Trophoblast cell (in vitro differentiated cells and primary cell): Measurements from ENCODE around the gene NVL.
A peak's percentile ranks its signal among the peaks of the same experiment; 100 is the strongest.

Experiments
- DNase-seq, 2 donors: peaks; one replicate each; pipeline ENCODE4 v3.0.0-alpha.2; 2016
- H2AFZ ChIP-seq: 2 replicates; pipeline ENCODE4 v1.6.1; 2013; ENCODE audit warnings: low read length, moderate library complexity, mild to moderate bottlenecking; ENCODE audit not compliant: insufficient read depth, poor library complexity
- H2AK5ac ChIP-seq: 2 replicates; pipeline ENCODE4 v1.6.1; 2013; ENCODE audit warnings: mild to moderate bottlenecking, low read length
- H2BK120ac ChIP-seq: 2 replicates; pipeline ENCODE4 v1.6.1; 2013; ENCODE audit warnings: low read length, mild to moderate bottlenecking, moderate library complexity; ENCODE audit not compliant: insufficient read depth, poor library complexity
- H2BK12ac ChIP-seq: 2 replicates; pipeline ENCODE4 v1.6.1; 2013; ENCODE audit warnings: mild to moderate bottlenecking, low read length, moderate library complexity
- H2BK5ac ChIP-seq: 2 replicates; pipeline ENCODE4 v1.6.1; 2013; ENCODE audit warnings: low read length, low read depth, moderate library complexity, mild to moderate bottlenecking; ENCODE audit not compliant: poor library complexity
- H3K14ac ChIP-seq: 2 replicates; pipeline ENCODE4 v1.6.1; 2013; ENCODE audit warnings: mild to moderate bottlenecking, low read length
- H3K18ac ChIP-seq: 2 replicates; pipeline ENCODE4 v1.6.1; 2013; ENCODE audit warnings: mild to moderate bottlenecking, low read length
- H3K23ac ChIP-seq: 2 replicates; pipeline ENCODE4 v1.6.1; 2013; ENCODE audit warnings: low read length
- H3K27ac ChIP-seq: 2 replicates; pipeline ENCODE4 v1.5.1; 2013; ENCODE audit warnings: low read depth, mild to moderate bottlenecking, inconsistent platforms, low read length, moderate library complexity
- H3K27me3 ChIP-seq: 2 replicates; pipeline ENCODE4 v1.6.1; 2013; ENCODE audit warnings: inconsistent platforms, mild to moderate bottlenecking, low read length, moderate library complexity; ENCODE audit not compliant: insufficient read depth
- H3K36me3 ChIP-seq, 2 experiments: 1 replicate in 1 of 2; 2 replicates in 1 of 2; pipeline ENCODE4 v1.6.1; 2013; ENCODE audit warnings: low read length in 2 of 2, mild to moderate bottlenecking in 2 of 2, moderate library complexity in 1 of 2; ENCODE audit not compliant: insufficient read depth in 2 of 2, control insufficient read depth in 1 of 2
- H3K4ac ChIP-seq: 2 replicates; pipeline ENCODE4 v1.6.1; 2013; ENCODE audit warnings: low read depth, mild to moderate bottlenecking, low read length, moderate library complexity
- H3K4me1 ChIP-seq, 2 experiments: 1 replicate in 1 of 2; 2 replicates in 1 of 2; pipeline ENCODE4 v1.6.1; 2013; ENCODE audit warnings: low read length in 2 of 2, mild to moderate bottlenecking in 2 of 2, moderate library complexity in 1 of 2; ENCODE audit not compliant: insufficient read depth in 2 of 2, control insufficient read depth in 1 of 2
- H3K4me2 ChIP-seq: 2 replicates; pipeline ENCODE4 v1.6.1; 2013; ENCODE audit warnings: inconsistent platforms, mild to moderate bottlenecking, low read length, moderate library complexity
- H3K4me3 ChIP-seq: 2 replicates; pipeline ENCODE4 v1.5.1; 2013; ENCODE audit warnings: mild to moderate bottlenecking, low read depth, low read length, inconsistent platforms
- H3K79me1 ChIP-seq: one replicate; pipeline ENCODE4 v1.6.1; 2013; ENCODE audit warnings: low read length
- H3K79me2 ChIP-seq: 2 replicates; pipeline ENCODE4 v1.6.1; 2013; ENCODE audit warnings: low read length, mild to moderate bottlenecking; ENCODE audit not compliant: control insufficient read depth, insufficient read depth, poor library complexity
- H3K9ac ChIP-seq: 2 replicates; pipeline ENCODE4 v1.6.1; 2013; ENCODE audit warnings: mild to moderate bottlenecking, low read length
- H3K9me3 ChIP-seq: 2 replicates; pipeline ENCODE4 v1.6.1; 2013; ENCODE audit warnings: low read depth, mild to moderate bottlenecking, control low read depth, inconsistent platforms, low read length; ENCODE audit not compliant: insufficient read depth
- H4K12ac ChIP-seq: 2 replicates; pipeline ENCODE4 v1.6.1; 2013; ENCODE audit warnings: low read depth, mild to moderate bottlenecking, low read length, moderate library complexity
- H4K8ac ChIP-seq: 2 replicates; pipeline ENCODE4 v1.6.1; 2013; ENCODE audit warnings: low read depth, mild to moderate bottlenecking, low read length, moderate library complexity
- H4K91ac ChIP-seq: one replicate; pipeline ENCODE4 v1.6.1; 2013; ENCODE audit warnings: low read depth, mild to moderate bottlenecking, low read length, moderate library complexity
- WGBS: extraction: QIAGEN DNeasy Blood & Tissue Kit; methylation state at CpG from one replicate; pipeline ENCODE4 v1.1.7; 2013; ENCODE audit warnings: missing lambda C conversion rate; ENCODE audit not compliant: insufficient read length, insufficient coverage; ENCODE audit errors: extremely low coverage; 5-methylcytosine and 5-hydroxymethylcytosine counted together

NVL gene

DNA sequence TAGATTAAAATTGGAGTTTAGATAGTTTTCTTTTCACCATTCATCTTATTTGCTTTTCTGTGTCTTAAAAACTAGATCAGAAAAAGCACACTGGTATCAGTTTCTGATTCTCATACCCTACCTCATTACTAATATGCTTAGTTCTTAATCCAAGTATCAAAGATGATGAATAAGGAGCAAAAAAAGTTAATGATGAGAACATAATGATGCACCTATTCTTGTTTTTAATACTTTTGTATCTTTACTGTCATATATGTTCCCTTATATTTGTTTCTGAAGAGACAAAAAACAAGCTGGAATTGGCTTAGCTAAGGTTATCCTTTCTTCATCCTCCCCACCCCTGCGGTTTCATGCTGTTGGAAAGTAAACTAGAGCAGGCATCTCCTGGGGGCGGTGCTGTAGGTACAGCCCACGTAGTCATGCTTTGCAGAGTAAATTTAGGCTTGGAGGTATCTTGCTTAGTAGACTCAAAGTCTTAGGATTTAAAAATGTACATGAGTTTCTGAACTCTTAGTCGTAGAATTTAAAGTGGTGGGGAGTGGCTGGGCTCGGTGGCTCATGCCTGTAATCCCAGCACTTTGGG, 43.1 kb upstream of the NVL start:
- no peak overlapping the region for H2BK120ac ChIP-seq

DNA sequence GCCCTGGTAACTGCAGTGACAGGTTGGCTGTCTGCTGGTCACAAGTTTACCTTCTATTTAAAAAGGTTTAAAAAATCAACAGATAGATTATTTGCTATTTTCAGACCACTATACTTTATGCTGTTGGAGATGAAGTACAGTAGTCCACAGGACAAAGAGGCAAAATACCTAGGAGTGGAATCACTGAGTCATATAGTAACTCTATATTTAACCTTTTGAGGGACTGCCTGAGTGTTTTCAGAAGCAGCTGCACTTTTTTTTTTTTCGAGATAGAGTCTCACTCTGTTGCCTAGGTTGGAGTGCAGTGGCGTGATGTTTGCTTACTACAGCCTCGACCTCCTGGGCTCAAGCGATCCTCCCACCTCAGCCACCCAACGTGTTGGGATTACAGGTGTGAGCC, 38.4 kb upstream of the NVL start:
- H3K9ac ChIP-seq, result no peak overlapping the region

More for the DNA sequence above, 43.1 kb upstream of the NVL start:
- Histone ChIP-seq H3K4me1 (peaks cover 4% of the 10 kb centered on the region in 2 experiments), H3K4me2 (no peak overlapping the region), H3K4ac (no peak overlapping the region), H3K18ac (no peak overlapping the region), H2AFZ (no peak overlapping the region), H2AK5ac (no peak overlapping the region), H4K91ac (peak overlapping the region; percentile 11), H2BK12ac (no peak overlapping the region), H3K79me1 (no peaks in the 10 kb centered on the region), H3K9me3 (no peaks in the 10 kb centered on the region), H3K23ac (no peak overlapping the region), H4K12ac (no peak overlapping the region), H3K4me3 (no peak overlapping the region), H3K9ac (no peak overlapping the region), H3K27ac (no peak overlapping the region), H2BK5ac (no peak overlapping the region), H3K27me3 (no peaks in the 10 kb centered on the region), H3K79me2 (no peaks in the 10 kb centered on the region), H3K14ac (no peak overlapping the region), H4K8ac (no peak overlapping the region), H3K36me3 (peaks cover 27 to 31% of the 10 kb centered on the region in 2 experiments)
- whole genome bisulfite sequencing, result no CpG with 5 or more reads among the region's 5 CpGs
- no peak for DNase-seq

DNA sequence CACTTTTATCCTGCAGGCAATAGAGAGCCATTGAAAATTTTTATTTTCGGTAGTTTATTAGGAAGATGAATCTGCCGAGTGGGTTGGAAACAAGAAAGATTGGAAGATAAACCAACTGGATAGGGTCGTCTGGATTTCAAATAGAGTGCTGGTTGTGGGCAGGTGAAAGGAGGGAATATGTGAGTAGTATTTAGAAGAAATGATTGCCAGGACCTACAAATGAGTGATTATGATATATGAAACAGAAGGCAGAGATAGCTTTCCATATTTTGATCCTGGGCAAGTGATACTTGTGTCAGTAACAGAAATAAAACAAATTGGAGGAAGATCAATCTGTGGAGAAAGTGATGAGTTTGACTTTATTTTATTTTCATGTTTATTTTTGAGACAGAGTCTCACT, 29.2 kb upstream of the NVL start:
- Histone ChIP-seq H3K36me3 (peaks cover 2 to 5% of the 10 kb centered on the region in 2 experiments), H3K23ac (no peak overlapping the region), H3K4me1 (no peaks in the 10 kb centered on the region), H3K9me3 (no peaks in the 10 kb centered on the region), H3K18ac (no peak overlapping the region), H2BK12ac (no peak overlapping the region), H3K9ac (no peak overlapping the region), H4K91ac (no peak overlapping the region), H3K4me2 (no peak overlapping the region), H3K14ac (no peak overlapping the region), H3K79me2 (peaks cover 7% of the 10 kb centered on the region), H3K4me3 (no peak overlapping the region), H2AK5ac (no peak overlapping the region), H2AFZ (no peak overlapping the region), H3K27me3 (no peaks in the 10 kb centered on the region), H3K79me1 (peaks cover 6% of the 10 kb centered on the region), H3K4ac (no peak overlapping the region), H4K12ac (no peak overlapping the region), H3K27ac (no peak overlapping the region), H4K8ac (no peak overlapping the region), H2BK5ac (no peak overlapping the region), H2BK120ac (no peak overlapping the region)
- WGBS, result 100% methylated on average over 1 of the region's 3 CpGs
- DNase-seq, result no peak

More for the DNA sequence above, 38.4 kb upstream of the NVL start:
- Histone ChIP-seq H3K18ac (no peak overlapping the region), H2BK12ac (no peak overlapping the region), H3K23ac (no peak overlapping the region), H3K36me3 (peaks cover 25 to 37% of the 10 kb centered on the region in 2 experiments), H4K8ac (no peak overlapping the region), H3K14ac (no peak overlapping the region), H3K27ac (no peak overlapping the region), H2AK5ac (no peak overlapping the region), H3K4me2 (no peak overlapping the region), H2AFZ (no peak overlapping the region), H4K91ac (no peak overlapping the region), H3K4me3 (no peak overlapping the region), H3K79me1 (no peaks in the 10 kb centered on the region), H3K4me1 (no peaks in the 10 kb centered on the region), H3K79me2 (no peaks in the 10 kb centered on the region), H3K4ac (no peak overlapping the region), H4K12ac (no peak overlapping the region), H2BK5ac (no peak overlapping the region), H3K27me3 (no peaks in the 10 kb centered on the region), H3K9me3 (no peaks in the 10 kb centered on the region), H2BK120ac (no peak overlapping the region)
- WGBS, result no CpG with 5 or more reads among the region's 5 CpGs
- DNase-seq, result no peak

DNA sequence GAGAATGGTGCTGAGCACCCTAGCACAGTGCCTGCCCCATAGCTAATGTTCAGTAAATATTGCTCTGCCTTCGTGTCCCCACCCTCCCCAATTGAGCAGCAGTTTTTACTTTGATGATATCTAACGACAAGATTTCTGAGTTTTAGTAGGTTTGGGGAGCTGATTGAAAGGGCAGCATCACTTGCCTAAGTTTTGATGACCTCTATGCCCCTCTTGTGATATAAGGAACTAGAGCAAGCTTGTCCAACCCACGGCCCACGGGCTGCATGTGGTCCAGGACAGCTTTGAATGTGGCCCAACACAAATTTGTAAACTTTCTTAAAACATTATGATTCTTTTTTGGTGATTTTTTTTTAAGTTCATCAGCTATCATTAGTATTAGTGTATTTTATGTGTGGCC, 28.3 kb upstream of the NVL start:
- Histone ChIP-seq H2AK5ac (no peak overlapping the region), H2BK12ac (no peak overlapping the region), H3K9ac (no peak overlapping the region), H3K27me3 (no peaks in the 10 kb centered on the region), H3K23ac (no peak overlapping the region), H3K18ac (no peak overlapping the region), H3K4me3 (no peak overlapping the region), H3K79me1 (peaks cover 6% of the 10 kb centered on the region), H4K8ac (no peak overlapping the region), H4K91ac (no peak overlapping the region), H3K4ac (peak overlapping the region; percentile 3), H4K12ac (no peak overlapping the region), H2AFZ (no peak overlapping the region), H3K4me1 (no peaks in the 10 kb centered on the region), H2BK5ac (no peak overlapping the region), H3K14ac (no peak overlapping the region), H3K27ac (no peak overlapping the region), H2BK120ac (no peak overlapping the region), H3K36me3 (peaks cover 0 to 5% of the 10 kb centered on the region in 2 experiments), H3K4me2 (peak overlapping the region; percentile 79), H3K9me3 (no peaks in the 10 kb centered on the region), H3K79me2 (peaks cover 7% of the 10 kb centered on the region)
- WGBS, result no CpG with 5 or more reads among the region's 4 CpGs
- no peak for DNase-seq
